HepG2 (cell line): ENCODE measurements around the gene RNF123. TPM values are rescaled to one million over a fixed set of nuclear protein-coding genes. Genes with fewer than 3 reads are reported as not detected.
A peak's percentile ranks its signal among the peaks of the same experiment; 100 is the strongest.

ENCODE experiments used
- CHCHD3 ChIP-seq: sonication (generic); formaldehyde crosslinking; IDR thresholded peaks from 2 replicates; pipeline ENCODE4 v1.8.0; 2022; ENCODE audit warnings: mild to moderate bottlenecking, missing genetic modification reagents, moderate library complexity
- DNMT1 ChIP-seq: sonication (generic); formaldehyde crosslinking; IDR thresholded peaks from 2 replicates; pipeline ENCODE4 v1.5.1; 2020; ENCODE audit warnings: mild to moderate bottlenecking, missing genetic modification reagents
- E2F2 ChIP-seq: sonication (generic); formaldehyde crosslinking; IDR thresholded peaks from 2 replicates; pipeline ENCODE4 v1.4.0; 2020; ENCODE audit warnings: missing genetic modification reagents, borderline replicate concordance
- FOSL1 ChIP-seq: sonication (generic); formaldehyde crosslinking; IDR thresholded peaks from 2 replicates; pipeline ENCODE4 v1.9.0; 2021; ENCODE audit warnings: missing genetic modification reagents, borderline replicate concordance
- HNF4G ChIP-seq, 2 experiments: sonication (generic) in 1 of 2; formaldehyde crosslinking in 1 of 2; IDR thresholded peaks; 2 replicates each; pipeline versions ENCODE4 v1.4.0 to v1.6.1; 2011 to 2020; ENCODE audit warnings: borderline replicate concordance in 2 of 2, low read depth in 2 of 2, mild to moderate bottlenecking in 2 of 2, low read length in 1 of 2, missing genetic modification reagents in 1 of 2, moderate library complexity in 1 of 2
- IKZF1 ChIP-seq: fragments of 450-650 bp; IDR thresholded peaks from 2 replicates; pipeline ENCODE4 v1.7.1; 2016
- KAT7 ChIP-seq: IDR thresholded peaks from 2 replicates; pipeline ENCODE4 v1.6.1; 2018; ENCODE audit warnings: borderline replicate concordance, missing compliant biosample characterization
- KDM6A ChIP-seq: IDR thresholded peaks from 2 replicates; pipeline ENCODE4 v1.6.1; 2016; ENCODE audit warnings: low read depth
- MAF1 ChIP-seq: sonication (generic); formaldehyde crosslinking; IDR thresholded peaks from 2 replicates; pipeline ENCODE4 v1.5.0; 2020; ENCODE audit warnings: missing genetic modification reagents, borderline replicate concordance
- MIXL1 ChIP-seq: IDR thresholded peaks from 2 replicates; pipeline ENCODE4 v1.6.1; 2016
- NKX3-1 ChIP-seq: sonication (generic); formaldehyde crosslinking; IDR thresholded peaks from 2 replicates; pipeline ENCODE4 v1.5.0; 2020; ENCODE audit warnings: missing genetic modification reagents
- SMAD1 ChIP-seq: sonication (generic); formaldehyde crosslinking; IDR thresholded peaks from 2 replicates; pipeline ENCODE4 v1.4.0; 2020; ENCODE audit warnings: missing genetic modification reagents, low read depth, mild to moderate bottlenecking, borderline replicate concordance
- SRY ChIP-seq: sonication (generic); formaldehyde crosslinking; IDR thresholded peaks from 2 replicates; pipeline ENCODE4 v1.8.0; 2022; ENCODE audit warnings: mild to moderate bottlenecking, missing genetic modification reagents
- TARDBP ChIP-seq: sonication (generic); formaldehyde crosslinking; IDR thresholded peaks from 2 replicates; pipeline ENCODE4 v1.8.0; 2022; ENCODE audit warnings: mild to moderate bottlenecking, missing genetic modification reagents
- TFAP4 ChIP-seq: sonication (generic); IDR thresholded peaks from 2 replicates; pipeline ENCODE4 v1.6.1; 2016; ENCODE audit warnings: low read depth, borderline replicate concordance
- TOPORS ChIP-seq: sonication (generic); formaldehyde crosslinking; IDR thresholded peaks from 2 replicates; pipeline ENCODE4 v1.8.0; 2023; ENCODE audit warnings: mild to moderate bottlenecking, missing genetic modification reagents
- TP53 ChIP-seq: sonication (generic); formaldehyde crosslinking; conservative IDR thresholded peaks from 2 replicates; pipeline ENCODE4 v1.4.0; 2020; ENCODE audit warnings: missing genetic modification reagents
- U2AF1 ChIP-seq: fragments of 200-400 bp; formaldehyde crosslinking; optimal IDR thresholded peaks from 2 replicates; pipeline ENCODE3; 2017; ENCODE audit warnings: mild to moderate bottlenecking, low read depth, low read length
- YY1 ChIP-seq: IDR thresholded peaks from 2 replicates; pipeline ENCODE4 v1.6.1; 2011; ENCODE audit warnings: low read length, low read depth, moderate library complexity, mild to moderate bottlenecking; ENCODE audit not compliant: insufficient read depth, insufficient replicate concordance
- ZC3H13 ChIP-seq: sonication (generic); formaldehyde crosslinking; IDR thresholded peaks from 2 replicates; pipeline ENCODE4 v1.8.1; 2023; ENCODE audit warnings: mild to moderate bottlenecking, missing genetic modification reagents, moderate library complexity
- ZFP36L2 ChIP-seq: sonication (generic); formaldehyde crosslinking; IDR thresholded peaks from 2 replicates; pipeline ENCODE4 v1.4.0; 2020; ENCODE audit warnings: missing genetic modification reagents
- ZMYM2 ChIP-seq: sonication (generic); formaldehyde crosslinking; IDR thresholded peaks from 2 replicates; pipeline ENCODE4 v1.8.0; 2022; ENCODE audit warnings: mild to moderate bottlenecking, missing genetic modification reagents
- ZNF354B ChIP-seq: sonication (generic); formaldehyde crosslinking; IDR thresholded peaks from 2 replicates; pipeline ENCODE4 v1.8.0; 2022; ENCODE audit warnings: mild to moderate bottlenecking, missing genetic modification reagents
- ZNF547 ChIP-seq: sonication (generic); formaldehyde crosslinking; IDR thresholded peaks from 2 replicates; pipeline ENCODE4 v1.5.1; 2020; ENCODE audit warnings: mild to moderate bottlenecking, missing genetic modification reagents
- ZNF609 ChIP-seq: sonication (generic); formaldehyde crosslinking; IDR thresholded peaks from 2 replicates; pipeline ENCODE4 v1.4.0; 2020; ENCODE audit warnings: mild to moderate bottlenecking, missing genetic modification reagents, borderline replicate concordance
- polyA plus RNA-seq, 8 experiments: library from polyadenylated mRNA; depleted of rRNA in 3 of 8; stranded (reverse) in 7 of 8; unstranded in 1 of 8; fragments of >200 nt; fragmentation: Illumina TruSeq in 4 of 8; extraction: Trizol in 4 of 8; gene quantifications; 2 replicates each; pipeline versions ENCODE4 v1.2.1 to v1.2.3, GENCODE V29; 2011 to 2016; ENCODE audit warnings: low read depth in 4 of 8, missing spikeins in 1 of 8, mixed read lengths in 1 of 8; ENCODE audit not compliant: insufficient read depth in 1 of 8
- total RNA-seq, 5 experiments: library from RNA; depleted of rRNA; stranded (reverse); fragments of >200 nt; fragmentation: Illumina TruSeq; extraction: Trizol; gene quantifications; 2 replicates each; pipeline ENCODE4 v1.2.3, GENCODE V29; 2016; ENCODE audit warnings: low read depth in 1 of 5

Gene RNF123
- total and polyA plus RNA-seq, 2 of the 13 experiments (the other 11 are each of a cell fraction or from before 2014, with no cell fraction given), result 29.9 to 82.2 TPM

- TF ChIP-seq ZNF609 (CRISPR knock-in tag), result no peak
- peak; percentile 30 for TF ChIP-seq U2AF1
- TF ChIP-seq DNMT1, result no peak
- TF ChIP-seq CHCHD3 (CRISPR knock-in tag), result 0 out of 2 replicates have a peak, but pooled peaks have one; percentile 6
- no peak for TF ChIP-seq E2F2 (CRISPR knock-in tag)
- TF ChIP-seq TFAP4, result no peak
- no peak for TF ChIP-seq YY1
- TF ChIP-seq FOSL1 (CRISPR knock-in tag), result no peak
- no peak for TF ChIP-seq KDM6A
- TF ChIP-seq ZMYM2 (CRISPR knock-in tag), result peak; percentile 27; the same call in 1 of the 2 replicates
- no peak for TF ChIP-seq SRY (CRISPR knock-in tag)
- TF ChIP-seq HNF4G (IDR thresholded peaks at IDR 0.05; ENCODE audit: borderline replicate concordance, low read depth, low read length), result no peak
- no peak for TF ChIP-seq HNF4G (CRISPR knock-in tag; IDR thresholded peaks at IDR 0.05; ENCODE audit: borderline replicate concordance, low read depth)
- no peak for TF ChIP-seq TP53
- no peak for TF ChIP-seq ZFP36L2
- no peak for TF ChIP-seq SMAD1 (CRISPR knock-in tag)
- no peak for TF ChIP-seq NKX3-1 (CRISPR knock-in tag)
- TF ChIP-seq MAF1 (CRISPR knock-in tag), result no peak
- no peak; the same call in 1 of the 2 replicates for TF ChIP-seq KAT7
- 0 out of 2 replicates have a peak, but pooled peaks have one; percentile 27 for TF ChIP-seq MIXL1 (CRISPR knock-in tag)
- TF ChIP-seq IKZF1, result no peak
- 0 out of 2 replicates have a peak, but pooled peaks have one; percentile 37 for TF ChIP-seq ZNF547 (CRISPR knock-in tag)
- TF ChIP-seq ZC3H13 (CRISPR knock-in tag), result peak; percentile 51; the same call in 1 of the 2 replicates
- no peak for TF ChIP-seq TOPORS
- TF ChIP-seq TARDBP (CRISPR knock-in tag), result peak; percentile 55; the same call in 1 of the 2 replicates
- TF ChIP-seq ZNF354B (CRISPR knock-in tag), result no peak
These were observed 16.1 kb upstream of the RNF123 start (continued) for GRCh38 chr3:49673121-49673714.
